IMR-90 (cell line): ENCODE measurements around the gene BCKDK. TPM values are rescaled to one million over a fixed set of nuclear protein-coding genes. Genes with fewer than 3 reads are reported as not detected.

Experiments used
- ATAC-seq: fragments of 200-7000 bp; cut with Tn5 transposase; 2 replicates; pipeline ENCODE4 v1.9.1; 2020; ENCODE audit warnings: low read depth, mild to moderate bottlenecking, moderate library complexity
- BruUV-seq: library from RNA; stranded (reverse); fragments of 400-500 nt; replicated peaks from 2 replicates; lab custom pipeline; 2021; lab: Mats Ljungman, UMichigan
- CTCF ChIA-PET: fragments of 300-600 bp; formaldehyde crosslinking; extraction: SDS; loops from one replicate; lab custom pipeline; 2021; ENCODE audit warnings: antibody characterized with exemption; lab: Yijun Ruan, JAX
- POLR2A ChIA-PET: fragments of 300-600 bp; sonication (Branson Sonifier 250); formaldehyde crosslinking; loops from one replicate; lab custom pipeline; 2022; ENCODE audit warnings: antibody characterized with exemption; ENCODE audit not compliant: unreplicated experiment; lab: Charles Lee
- DNase-seq: peaks from one replicate; pipeline ENCODE4 v3.0.0; 2013
- H2AFZ ChIP-seq: replicated peaks from 2 replicates; pipeline ENCODE3; 2013; ENCODE audit warnings: low read length, mild to moderate bottlenecking; ENCODE audit not compliant: poor library complexity
- H2AK5ac ChIP-seq: 2 replicates; pipeline ENCODE4 v1.6.1; 2013; ENCODE audit warnings: low read depth, low read length, inconsistent platforms
- H2AK9ac ChIP-seq: replicated peaks from 2 replicates; pipeline ENCODE3; 2013; ENCODE audit warnings: mild to moderate bottlenecking, low read depth, low read length, moderate library complexity; ENCODE audit not compliant: poor library complexity
- H2BK120ac ChIP-seq: 2 replicates; pipeline ENCODE4 v1.6.1; 2013; ENCODE audit warnings: low read depth, low read length, inconsistent platforms
- H2BK15ac ChIP-seq: 3 replicates; pipeline ENCODE4 v1.6.1; 2013; ENCODE audit warnings: low read depth, low read length, inconsistent platforms
- H2BK20ac ChIP-seq: 2 replicates; pipeline ENCODE4 v1.6.1; 2013; ENCODE audit warnings: low read depth, mild to moderate bottlenecking, inconsistent platforms, low read length, moderate library complexity
- H2BK5ac ChIP-seq: 2 replicates; pipeline ENCODE4 v1.6.1; 2013; ENCODE audit warnings: mild to moderate bottlenecking, low read depth, low read length, inconsistent platforms; ENCODE audit not compliant: poor library complexity, severe bottlenecking
- H3K14ac ChIP-seq: replicated peaks from 2 replicates; pipeline ENCODE4 v1.6.1; 2013; ENCODE audit warnings: low read depth, low read length, inconsistent platforms
- H3K18ac ChIP-seq: 2 replicates; pipeline ENCODE4 v1.6.1; 2013; ENCODE audit warnings: low read depth, low read length, control low read depth
- H3K23ac ChIP-seq: 2 replicates; pipeline ENCODE4 v1.6.1; 2013; ENCODE audit warnings: low read depth, low read length, inconsistent platforms
- H3K27ac ChIP-seq: 2 replicates; pipeline ENCODE4 v1.5.1; 2013; ENCODE audit warnings: mild to moderate bottlenecking, control low read depth, low read length; ENCODE audit not compliant: insufficient read depth
- H3K27me3 ChIP-seq: 2 replicates; pipeline ENCODE4 v1.6.1; 2013; ENCODE audit warnings: low read length; ENCODE audit not compliant: control insufficient read depth, insufficient read depth
- H3K36me3 ChIP-seq: 2 replicates; pipeline ENCODE4 v1.6.1; 2013; ENCODE audit warnings: low read length, mixed read lengths; ENCODE audit not compliant: control insufficient read depth, insufficient read depth
- H3K4ac ChIP-seq: 2 replicates; pipeline ENCODE4 v1.6.1; 2013; ENCODE audit warnings: low read depth, low read length, inconsistent platforms
- H3K4me1 ChIP-seq: 2 replicates; pipeline ENCODE4 v1.6.1; 2013; ENCODE audit warnings: low read length, mixed read lengths; ENCODE audit not compliant: control insufficient read depth, insufficient read depth
- H3K4me2 ChIP-seq: 2 replicates; pipeline ENCODE4 v1.6.1; 2013; ENCODE audit warnings: low read depth, mild to moderate bottlenecking, control low read depth, low read length, moderate library complexity
- H3K4me3 ChIP-seq: 2 replicates; pipeline ENCODE4 v1.5.1; 2013; ENCODE audit warnings: low read depth, mild to moderate bottlenecking, control low read depth, low read length, moderate library complexity; ENCODE audit not compliant: insufficient read depth
- H3K56ac ChIP-seq: 2 replicates; pipeline ENCODE4 v1.6.1; 2013; ENCODE audit warnings: low read length, inconsistent platforms; ENCODE audit not compliant: insufficient read depth; ENCODE audit errors: extremely low read depth
- H3K79me1 ChIP-seq, 2 experiments: 2 replicates each; pipeline ENCODE4 v1.6.1; 2013; ENCODE audit warnings: low read length in 2 of 2, inconsistent platforms in 1 of 2, low read depth in 1 of 2
- H3K9ac ChIP-seq: 2 replicates; pipeline ENCODE4 v1.6.1; 2013; ENCODE audit warnings: low read depth, low read length, control low read depth
- H3K9me1 ChIP-seq: 2 replicates; pipeline ENCODE4 v1.6.1; 2013; ENCODE audit warnings: low read length, inconsistent platforms; ENCODE audit not compliant: insufficient read depth
- H3K9me3 ChIP-seq: 2 replicates; pipeline ENCODE4 v1.6.1; 2013; ENCODE audit warnings: low read length; ENCODE audit not compliant: control insufficient read depth, insufficient read depth
- H4K20me1 ChIP-seq: 2 replicates; pipeline ENCODE4 v1.6.1; 2013; ENCODE audit warnings: low read length, inconsistent platforms; ENCODE audit not compliant: insufficient read depth
- H4K5ac ChIP-seq: 2 replicates; pipeline ENCODE4 v1.6.1; 2013; ENCODE audit warnings: mild to moderate bottlenecking, low read depth, low read length, control low read depth
- H4K8ac ChIP-seq, 2 experiments: 2 replicates each; pipeline ENCODE4 v1.6.1; 2013; ENCODE audit warnings: low read depth in 2 of 2, low read length in 2 of 2, control low read depth in 1 of 2, inconsistent platforms in 1 of 2
- H4K91ac ChIP-seq: 2 replicates; pipeline ENCODE4 v1.6.1; 2013; ENCODE audit warnings: low read depth, low read length, inconsistent platforms; ENCODE audit not compliant: insufficient read depth
- MAFK ChIP-seq: IDR thresholded peaks from 2 replicates; pipeline ENCODE4 v1.6.1; 2012; ENCODE audit warnings: low read depth, low read length, improper control_type of control experiment
- NFE2L2 ChIP-seq: fragments of 150-350 bp; IDR thresholded peaks from 2 replicates; pipeline ENCODE4 v1.6.1; 2016; ENCODE audit warnings: low read depth, mild to moderate bottlenecking, low read length
- WGBS, 2 experiments: methylation state at CpG; one replicate each; pipeline versions ENCODE4 v1.1.5 to v1.1.7; 2013; ENCODE audit warnings: missing lambda C conversion rate in 2 of 2; ENCODE audit not compliant: insufficient read length in 1 of 2; ENCODE audit errors: extremely low coverage in 2 of 2; 5-methylcytosine and 5-hydroxymethylcytosine counted together
- dilution Hi-C: fragments of 300-500 bp; cut with HindIII; formaldehyde crosslinking; loops from one replicate; pipeline ENCODE4 v1.14.3; 2018; ENCODE audit warnings: low sequenced_read_pairs; ENCODE audit not compliant: unreplicated experiment
- in situ Hi-C: fragments of 300-500 bp; cut with MboI; formaldehyde crosslinking; loops from 3 replicates; pipeline ENCODE4 v1.14.3; 2019; ENCODE audit warnings: low sequenced_read_pairs, inconsistent platforms, mixed read lengths
- intact Hi-C: fragments of 100-400 bp; cut with micrococcal nuclease; formaldehyde crosslinking; loops from 2 replicates; pipeline ENCODE4 v1.10.0; 2022
- polyA plus RNA-seq, 3 experiments: library from polyadenylated mRNA; depleted of rRNA; stranded (reverse); fragments of >200 nt; gene quantifications; 2 replicates each; pipeline ENCODE4 v1.2.3, GENCODE V29; 2012; ENCODE audit warnings: low replicate concordance in 1 of 3
- total RNA-seq: library from RNA; depleted of rRNA; stranded (reverse); fragments of >200 nt; gene quantifications from 2 replicates; pipeline ENCODE4 v1.2.3, GENCODE V29; 2012

BCKDK gene
- total and polyA plus RNA-seq, 2 of the 4 experiments (the other 2 are of a cell fraction) = 26.0 to 79.3 TPM

- no peak for TF ChIP-seq MAFK
Observed at GRCh38 chr16:31078597-31079341, 29.4 kb upstream of the BCKDK start (continued).

GRCh38 chr16:31079342-31079944 lies 28.7 kb upstream of the BCKDK start:
- no peak overlapping the region for H3K23ac ChIP-seq

More at GRCh38 chr16:31079342-31079944, 28.7 kb upstream of the BCKDK start:
- Histone ChIP-seq H3K56ac (no peak overlapping the region), H3K4ac (no peak overlapping the region), H3K4me3 (no peak overlapping the region), H3K4me2 (no peak overlapping the region), H2BK15ac (no peak overlapping the region), H3K18ac (no peak overlapping the region), H3K36me3 (peaks cover 75% of the 10 kb centered on the region), H2AK9ac (no peak overlapping the region), H3K9ac (no peak overlapping the region), H3K79me1 (peaks cover 18 to 67% of the 10 kb centered on the region in 2 experiments), H4K20me1 (peaks cover 21% of the 10 kb centered on the region), H2AK5ac (no peak overlapping the region), H3K9me1 (peaks cover 3% of the 10 kb centered on the region; the same call in 1 of the 2 replicates), H2BK120ac (no peak overlapping the region), H3K27me3 (no peaks in the 10 kb centered on the region), H3K4me1 (no peaks in the 10 kb centered on the region), H4K8ac (no peak overlapping the region), H4K5ac (no peak overlapping the region), H2BK5ac (no peak overlapping the region), H2BK20ac (no peak overlapping the region), H3K27ac (no peak overlapping the region), H3K14ac (no peak overlapping the region), H2AFZ (no peak overlapping the region), H3K9me3 (no peaks in the 10 kb centered on the region), H4K91ac (no peak overlapping the region)
- DNase-seq (no peak), ATAC-seq (no peak)
- intact Hi-C loops (loop anchor here (10.0 kb wide), 1 partner anchor 125 kb away; the partner anchor contains the start of gene SETD1A), in situ Hi-C loops (loop anchor here (10.0 kb wide), 1 partner anchor 385 kb away; no protein-coding TSS in a partner anchor), dilution Hi-C loops (no loop called here)
- POLR2A ChIA-PET = no interaction called here
- CTCF ChIA-PET = no interaction called here
- no peak for TF ChIP-seq NFE2L2
- WGBS, 2 experiments = 89% methylated on average over 8 of the region's 13 CpGs; no CpG with 5 or more reads in 1 of the 2 experiments
- BruUV-seq = no TSS peak
